AG08396 (cell line): ENCODE measurements around the gene NT5C3B.
"Not testable (repeated sequence)": the region's sequence is repeated elsewhere in the genome, so short reads cannot be mapped to it uniquely, and the experiment has no call there.

Experiments
- DNase-seq: peaks from one replicate; pipeline ENCODE4 v3.0.0; 2012; ENCODE audit warnings: low spot score, mixed read lengths

NT5C3B gene

DNA sequence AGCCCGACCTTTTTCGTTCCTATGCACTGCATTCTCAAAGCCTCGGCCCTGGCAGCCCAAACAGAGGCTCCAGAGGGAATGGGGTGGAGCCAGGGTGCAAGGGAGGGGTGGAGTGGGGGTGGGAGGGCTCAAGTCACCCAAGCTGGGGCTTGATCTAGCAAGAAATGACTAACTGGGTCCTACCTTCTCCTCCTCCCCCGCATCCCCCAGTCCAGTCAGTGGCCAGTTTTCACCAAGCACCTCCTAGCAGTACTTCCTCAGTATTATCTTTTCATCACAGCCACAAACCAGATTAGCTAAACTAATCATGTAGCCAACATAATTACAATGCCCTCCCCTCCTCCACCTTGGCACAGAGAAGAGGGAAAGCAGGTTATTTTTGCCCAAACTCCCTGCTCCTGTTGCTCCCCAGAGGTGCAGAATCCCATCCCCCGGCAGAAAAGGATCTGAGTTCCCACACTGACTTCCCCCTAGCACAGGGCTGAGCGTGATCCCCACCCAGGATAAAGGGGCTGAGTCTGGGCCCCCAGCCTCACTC, 51.8 kb downstream of the NT5C3B start:
- peak; percentile 50 for DNase-seq

DNA sequence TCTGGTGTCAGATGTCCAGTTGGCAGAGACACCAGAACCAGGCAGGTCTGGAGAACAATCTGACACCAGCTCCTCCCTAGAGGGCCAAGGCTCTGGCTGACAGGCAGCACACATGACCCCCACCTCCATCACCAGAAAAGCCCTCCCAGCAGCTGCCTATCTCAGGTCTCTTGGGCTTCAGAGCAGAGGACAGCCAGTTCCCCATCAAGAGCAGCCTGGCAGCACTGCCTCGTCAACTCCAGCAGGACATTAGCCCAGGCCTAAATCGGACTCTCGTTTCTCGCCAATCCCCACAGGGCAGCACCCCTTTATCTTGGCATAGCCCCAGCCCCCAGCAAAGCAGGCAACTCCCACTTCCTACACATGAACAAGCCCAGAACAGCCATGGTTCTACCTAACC, 53.9 kb downstream of the NT5C3B start:
- no peak for DNase-seq

DNA sequence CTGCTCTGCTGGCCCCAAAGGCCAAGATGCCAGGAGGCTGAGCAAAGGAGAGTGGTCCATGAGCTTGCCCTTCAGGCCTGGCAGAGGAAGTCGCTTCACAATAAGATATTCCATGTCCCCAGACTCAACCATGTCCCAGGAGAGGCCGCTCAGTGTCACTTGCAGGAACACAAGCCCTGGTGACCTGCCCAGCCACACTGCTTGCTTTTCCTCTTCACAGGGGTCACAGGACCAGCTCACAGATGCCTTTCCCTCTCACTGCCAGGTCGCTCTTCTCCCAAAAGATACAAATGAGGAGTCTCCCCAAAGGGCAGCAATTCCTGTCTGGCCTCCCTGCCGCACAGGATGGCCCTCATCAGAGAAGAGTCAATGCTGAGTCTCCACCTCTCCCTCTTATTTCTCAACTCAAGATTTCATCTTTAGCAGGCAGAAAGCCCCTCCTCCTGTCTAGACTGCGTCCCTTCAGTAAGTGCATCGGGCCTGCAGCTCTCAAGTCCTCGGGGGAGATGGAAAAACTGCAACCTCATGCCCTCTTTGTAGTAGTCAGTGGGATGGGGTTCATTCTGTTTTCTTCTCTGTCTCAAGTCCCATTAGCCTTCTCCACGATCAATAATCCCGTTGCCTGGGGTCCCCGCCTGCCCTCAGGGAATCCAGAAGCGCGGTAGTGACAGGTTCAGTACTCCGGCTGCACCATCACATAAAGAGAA, 54.5 kb downstream of the NT5C3B start:
- no peak for DNase-seq

DNA sequence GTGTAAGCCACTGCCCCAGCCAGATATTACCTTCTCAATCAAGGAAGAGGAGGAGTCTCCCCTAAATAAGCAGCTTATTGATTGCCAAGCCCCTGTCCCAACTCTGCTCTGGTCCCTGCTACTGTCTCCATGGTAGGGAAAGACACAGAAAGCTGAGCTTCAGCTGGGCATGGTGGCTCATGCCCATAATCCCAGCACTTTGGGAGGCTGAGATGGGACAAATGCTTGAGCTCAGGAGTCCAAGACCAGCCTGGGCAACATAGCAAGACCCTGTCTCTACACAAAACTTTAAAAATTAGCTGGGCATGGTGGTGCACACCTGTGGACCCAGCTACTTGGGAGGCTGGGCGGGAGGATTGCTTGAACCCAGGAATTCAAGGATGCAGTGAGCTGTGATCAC, 56.1 kb downstream of the NT5C3B start:
- no peak for DNase-seq

- peak; percentile 90 for DNase-seq
Observed at GRCh38 chr17:41777574-41778188, 58.4 kb downstream of the NT5C3B start.

- DNase-seq, result peak; percentile 50
Observed at GRCh38 chr17:41777157-41777573, 58.9 kb downstream of the NT5C3B start.

- not testable (repeated sequence) for DNase-seq
Observed at GRCh38 chr17:41776262-41776900, 59.7 kb downstream of the NT5C3B start.

DNA sequence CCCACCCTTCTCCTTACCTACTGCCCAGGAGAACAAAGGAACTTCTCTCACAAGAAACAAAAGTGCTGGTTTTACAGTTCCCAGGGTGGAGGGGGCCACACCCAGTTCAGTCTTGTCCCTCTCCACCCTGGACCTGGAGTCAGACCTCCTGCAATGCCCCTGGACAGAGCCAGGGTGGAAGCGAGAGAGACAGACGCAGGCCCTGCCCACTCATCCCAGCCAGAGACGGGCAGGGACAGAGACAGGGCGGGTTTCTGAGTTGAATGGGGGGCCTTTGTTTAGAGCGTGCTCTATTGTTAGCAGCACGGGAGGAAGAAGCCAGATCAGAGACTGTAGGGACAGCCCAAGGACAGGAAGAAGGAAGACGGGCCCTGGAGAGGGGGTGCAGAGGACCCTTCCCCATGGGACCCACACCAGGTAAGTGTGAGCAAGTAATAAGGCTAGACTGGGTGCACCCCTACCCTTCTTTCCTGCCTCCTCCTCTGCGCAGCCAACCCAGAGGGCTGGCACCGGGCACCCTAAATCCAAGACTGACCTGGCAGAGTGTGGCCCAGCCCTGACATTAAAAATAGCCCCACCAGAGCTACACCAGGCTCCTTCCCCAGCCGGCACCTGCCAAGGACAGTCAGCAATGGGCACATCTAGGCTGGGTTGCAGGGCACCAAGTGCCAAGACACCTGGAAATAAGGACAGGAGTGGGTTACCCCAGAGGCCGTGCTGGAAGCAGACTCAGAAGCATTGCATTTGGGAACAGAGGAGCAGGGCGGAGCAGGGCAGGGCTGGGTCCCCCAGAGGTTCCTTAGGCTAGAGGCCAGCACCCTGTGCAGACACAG, 60.4 kb downstream of the NT5C3B start:
- DNase-seq, result no peak
